GM23338 (cell line): ENCODE measurements around the gene UBE2QL1. TPM values are rescaled to one million over a fixed set of nuclear protein-coding genes. Genes with fewer than 3 reads are reported as not detected.

Experiments
- ATAC-seq: fragments of 200-7000 bp; cut with Tn5 transposase; 3 replicates; pipeline ENCODE4 v1.9.1; 2020
- DNase-seq: peaks from one replicate; pipeline ENCODE4 v3.0.0-alpha.2; 2015; ENCODE audit warnings: low spot score
- H2AFZ ChIP-seq: fragments of 200-600 bp; sonication (generic); 2 replicates; pipeline ENCODE4 v1.8.0; 2016; ENCODE audit warnings: antibody characterized with exemption, mild to moderate bottlenecking, moderate library complexity
- H3F3A ChIP-seq: fragments of 200-600 bp; sonication (generic); replicated peaks from 2 replicates; pipeline ENCODE4 v1.8.0; 2017; ENCODE audit warnings: antibody characterized with exemption, mixed run types, low read depth
- H3K27ac ChIP-seq: fragments of 200-600 bp; sonication (generic); 2 replicates; pipeline ENCODE4 v1.6.1; 2016; ENCODE audit warnings: low read depth
- H3K27me3 ChIP-seq: fragments of 200-600 bp; sonication (generic); 2 replicates; pipeline ENCODE4 v1.8.0; 2016; ENCODE audit warnings: mild to moderate bottlenecking, mixed run types, moderate library complexity; ENCODE audit not compliant: insufficient read depth
- H3K36me3 ChIP-seq: fragments of 200-600 bp; sonication (generic); 2 replicates; pipeline ENCODE4 v1.8.0; 2016; ENCODE audit warnings: mild to moderate bottlenecking; ENCODE audit not compliant: insufficient read depth
- H3K4me1 ChIP-seq: fragments of 200-600 bp; sonication (generic); 2 replicates; pipeline ENCODE4 v1.8.0; 2016; ENCODE audit warnings: mild to moderate bottlenecking, moderate library complexity; ENCODE audit not compliant: insufficient read depth
- H3K4me2 ChIP-seq: fragments of 200-600 bp; sonication (generic); 2 replicates; pipeline ENCODE4 v1.7.1; 2017; ENCODE audit warnings: mixed run types
- H3K4me3 ChIP-seq: fragments of 200-600 bp; sonication (generic); 2 replicates; pipeline ENCODE4 v1.6.1; 2016; ENCODE audit warnings: mixed run types
- H3K79me2 ChIP-seq: fragments of 200-600 bp; sonication (generic); replicated peaks from 2 replicates; pipeline ENCODE4 v1.8.0; 2017; ENCODE audit warnings: mild to moderate bottlenecking; ENCODE audit not compliant: insufficient read depth
- H3K9me2 ChIP-seq: fragments of 200-600 bp; sonication (generic); 2 replicates; pipeline ENCODE4 v1.8.0; 2017; ENCODE audit not compliant: insufficient read depth
- H4K20me1 ChIP-seq: fragments of 200-600 bp; sonication (generic); replicated peaks from 2 replicates; pipeline ENCODE4 v1.8.0; 2017; ENCODE audit warnings: mild to moderate bottlenecking; ENCODE audit not compliant: insufficient read depth
- H3K27ac Mint-ChIP-seq: 2 replicates; pipeline ENCODE4 v1.8.0; 2020; ENCODE audit warnings: inconsistent platforms, mild to moderate bottlenecking, moderate library complexity, mixed read lengths
- H3K27me3 Mint-ChIP-seq: 3 replicates; pipeline ENCODE4 v1.8.0; 2022; ENCODE audit warnings: low read depth, mild to moderate bottlenecking, moderate library complexity, mixed read lengths, inconsistent platforms; ENCODE audit not compliant: insufficient read depth, poor library complexity
- H3K36me3 Mint-ChIP-seq: 3 replicates; pipeline ENCODE4 v1.8.0; 2021; ENCODE audit warnings: low read depth, mild to moderate bottlenecking, inconsistent platforms, moderate library complexity, mixed read lengths
- H3K4me1 Mint-ChIP-seq: 3 replicates; pipeline ENCODE4 v1.8.0; 2020; ENCODE audit warnings: mild to moderate bottlenecking, inconsistent platforms, mixed read lengths
- H3K4me3 Mint-ChIP-seq: 3 replicates; pipeline ENCODE4 v1.8.0; 2021; ENCODE audit warnings: moderate library complexity, mild to moderate bottlenecking, inconsistent platforms, mixed read lengths
- H3K9me3 Mint-ChIP-seq: 3 replicates; pipeline ENCODE4 v1.8.0; 2020; ENCODE audit warnings: moderate library complexity, mild to moderate bottlenecking, inconsistent platforms, mixed read lengths
- CREB1 ChIP-seq: fragments of 250-450 bp; sonication (Bioruptor Pico); IDR thresholded peaks from 2 replicates; pipeline ENCODE4 v1.5.0; 2020; ENCODE audit warnings: low read depth, mild to moderate bottlenecking, moderate library complexity
- EZH2phosphoT487 ChIP-seq: fragments of 200-600 bp; sonication (generic); IDR thresholded peaks from one replicate; pipeline ENCODE4 v1.8.1; 2018; ENCODE audit warnings: antibody characterized with exemption; ENCODE audit not compliant: unreplicated experiment
- JUNB ChIP-seq: IDR thresholded peaks from one replicate; pipeline ENCODE4 v1.6.1; 2016; ENCODE audit warnings: antibody characterized with exemption; ENCODE audit not compliant: unreplicated experiment
- NANOG ChIP-seq: IDR thresholded peaks from 2 replicates; pipeline ENCODE4 v1.6.1; 2016; ENCODE audit warnings: antibody characterized with exemption, borderline replicate concordance
- POLR2AphosphoS5 ChIP-seq: IDR thresholded peaks from 2 replicates; pipeline ENCODE4 v1.6.1; 2016; ENCODE audit warnings: antibody characterized with exemption, low read depth
- ZNF114 ChIP-seq: fragments of 250-450 bp; sonication (Bioruptor Pico); IDR thresholded peaks from 2 replicates; pipeline ENCODE4 v1.5.0; 2020; ENCODE audit warnings: mild to moderate bottlenecking, moderate library complexity
- ZNF331 ChIP-seq: fragments of 250-450 bp; sonication (Bioruptor Pico); IDR thresholded peaks from 2 replicates; pipeline ENCODE4 v1.5.0; 2020; ENCODE audit warnings: low read depth, mild to moderate bottlenecking, moderate library complexity
- polyA plus RNA-seq: library from polyadenylated mRNA; unstranded; fragments of >200 nt; fragmentation: Nextera tagmentation; extraction: Ambion mirVana; gene quantifications from 2 replicates; pipeline ENCODE4 v1.2.1, GENCODE V29; 2016
- total RNA-seq: library from RNA; depleted of rRNA; stranded (reverse); fragments of >200 nt; shearing (Covaris generic); gene quantifications from 2 replicates; pipeline ENCODE4 v1.2.3, GENCODE V29; 2014
- TF ChIP-seq, protein P1 (sequence below): IDR thresholded peaks from one replicate; pipeline ENCODE4 v1.6.1; 2018; ENCODE audit warnings: antibody characterized with exemption; ENCODE audit not compliant: unreplicated experiment
- TF ChIP-seq, protein P2 (sequence below): IDR thresholded peaks from 2 replicates; pipeline ENCODE4 v1.6.1; 2016; ENCODE audit warnings: antibody characterized with exemption
- TF ChIP-seq, protein P3 (sequence below): fragments of 250-450 bp; sonication (Bioruptor Pico); IDR thresholded peaks from 2 replicates; pipeline ENCODE4 v1.5.0; 2020; ENCODE audit warnings: mild to moderate bottlenecking, moderate library complexity
- TF ChIP-seq, protein P4 (sequence below), 2 experiments: fragments of 200-600 bp in 1 of 2; sonication (generic) in 1 of 2; conservative IDR thresholded peaks; 2 replicates each; pipeline versions ENCODE4 v1.5.1 to v1.6.1; 2016 to 2017; ENCODE audit warnings: antibody characterized with exemption in 2 of 2, low read depth in 2 of 2, mild to moderate bottlenecking in 2 of 2, moderate library complexity in 1 of 2

Gene UBE2QL1
- total and polyA plus RNA-seq, 2 experiments from 2014 or later: 0.40 to 0.83 TPM

DNA sequence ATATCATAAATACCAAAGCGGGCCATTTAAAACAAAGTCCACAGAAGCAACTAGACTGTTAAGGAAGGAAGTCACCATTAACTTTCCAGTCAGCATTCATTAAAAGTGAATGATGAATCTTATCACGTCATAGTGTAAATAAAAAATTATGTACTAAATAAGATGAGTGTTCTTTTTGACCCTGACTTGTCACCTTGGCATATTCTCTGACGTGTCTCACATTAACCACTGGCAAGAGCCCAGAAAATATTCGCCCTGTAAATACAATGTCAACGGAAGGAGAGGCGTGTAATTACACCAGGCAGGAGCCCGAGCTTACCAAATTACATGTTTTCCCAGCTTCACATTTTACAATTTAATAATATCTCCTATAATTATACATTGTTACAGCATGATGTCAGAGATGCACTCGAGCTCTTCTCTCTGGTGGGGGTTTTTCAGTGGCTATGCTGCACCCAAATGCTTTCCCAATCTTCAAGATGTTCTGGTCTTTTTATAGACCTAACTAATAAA lies 29.3 kb upstream of the UBE2QL1 start:
- Histone ChIP-seq H2AFZ (no peak overlapping the region), H3K36me3 (no peaks in the 10 kb centered on the region), H3K9me2 (no peaks in the 10 kb centered on the region), H3K27ac (no peak overlapping the region), H3K4me3 (no peak overlapping the region), H3K4me1 (no peaks in the 10 kb centered on the region), H3F3A (no peaks in the 10 kb centered on the region), H4K20me1 (no peaks in the 10 kb centered on the region), H3K27me3 (no peaks in the 10 kb centered on the region), H3K79me2 (no peaks in the 10 kb centered on the region), H3K4me2 (no peak overlapping the region)
- DNase-seq: no peak
- peaks cover 7% of the 10 kb centered on the region for H3K27me3 Mint-ChIP-seq
- no peak overlapping the region for H3K27ac Mint-ChIP-seq
- ATAC-seq: no peak
- no peaks in the 10 kb centered on the region for H3K4me1 Mint-ChIP-seq
- H3K9me3 Mint-ChIP-seq: peaks cover 16% of the 10 kb centered on the region
- no peak overlapping the region for H3K4me3 Mint-ChIP-seq
- H3K36me3 Mint-ChIP-seq: peaks cover 2% of the 10 kb centered on the region; the same call in 1 of the 3 replicates
- TF ChIP-seq ZNF331 (CRISPR knock-in tag) (no peak), CREB1 (no peak), EZH2phosphoT487 (no peak), JUNB (no peak), NANOG (no peak), POLR2AphosphoS5 (no peak), ZNF114 (no peak)
- TF ChIP-seq, protein P1, sequence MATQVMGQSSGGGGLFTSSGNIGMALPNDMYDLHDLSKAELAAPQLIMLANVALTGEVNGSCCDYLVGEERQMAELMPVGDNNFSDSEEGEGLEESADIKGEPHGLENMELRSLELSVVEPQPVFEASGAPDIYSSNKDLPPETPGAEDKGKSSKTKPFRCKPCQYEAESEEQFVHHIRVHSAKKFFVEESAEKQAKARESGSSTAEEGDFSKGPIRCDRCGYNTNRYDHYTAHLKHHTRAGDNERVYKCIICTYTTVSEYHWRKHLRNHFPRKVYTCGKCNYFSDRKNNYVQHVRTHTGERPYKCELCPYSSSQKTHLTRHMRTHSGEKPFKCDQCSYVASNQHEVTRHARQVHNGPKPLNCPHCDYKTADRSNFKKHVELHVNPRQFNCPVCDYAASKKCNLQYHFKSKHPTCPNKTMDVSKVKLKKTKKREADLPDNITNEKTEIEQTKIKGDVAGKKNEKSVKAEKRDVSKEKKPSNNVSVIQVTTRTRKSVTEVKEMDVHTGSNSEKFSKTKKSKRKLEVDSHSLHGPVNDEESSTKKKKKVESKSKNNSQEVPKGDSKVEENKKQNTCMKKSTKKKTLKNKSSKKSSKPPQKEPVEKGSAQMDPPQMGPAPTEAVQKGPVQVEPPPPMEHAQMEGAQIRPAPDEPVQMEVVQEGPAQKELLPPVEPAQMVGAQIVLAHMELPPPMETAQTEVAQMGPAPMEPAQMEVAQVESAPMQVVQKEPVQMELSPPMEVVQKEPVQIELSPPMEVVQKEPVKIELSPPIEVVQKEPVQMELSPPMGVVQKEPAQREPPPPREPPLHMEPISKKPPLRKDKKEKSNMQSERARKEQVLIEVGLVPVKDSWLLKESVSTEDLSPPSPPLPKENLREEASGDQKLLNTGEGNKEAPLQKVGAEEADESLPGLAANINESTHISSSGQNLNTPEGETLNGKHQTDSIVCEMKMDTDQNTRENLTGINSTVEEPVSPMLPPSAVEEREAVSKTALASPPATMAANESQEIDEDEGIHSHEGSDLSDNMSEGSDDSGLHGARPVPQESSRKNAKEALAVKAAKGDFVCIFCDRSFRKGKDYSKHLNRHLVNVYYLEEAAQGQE: no peak
- TF ChIP-seq, protein P2, sequence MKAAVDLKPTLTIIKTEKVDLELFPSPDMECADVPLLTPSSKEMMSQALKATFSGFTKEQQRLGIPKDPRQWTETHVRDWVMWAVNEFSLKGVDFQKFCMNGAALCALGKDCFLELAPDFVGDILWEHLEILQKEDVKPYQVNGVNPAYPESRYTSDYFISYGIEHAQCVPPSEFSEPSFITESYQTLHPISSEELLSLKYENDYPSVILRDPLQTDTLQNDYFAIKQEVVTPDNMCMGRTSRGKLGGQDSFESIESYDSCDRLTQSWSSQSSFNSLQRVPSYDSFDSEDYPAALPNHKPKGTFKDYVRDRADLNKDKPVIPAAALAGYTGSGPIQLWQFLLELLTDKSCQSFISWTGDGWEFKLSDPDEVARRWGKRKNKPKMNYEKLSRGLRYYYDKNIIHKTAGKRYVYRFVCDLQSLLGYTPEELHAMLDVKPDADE: no peak
- TF ChIP-seq, protein P3, sequence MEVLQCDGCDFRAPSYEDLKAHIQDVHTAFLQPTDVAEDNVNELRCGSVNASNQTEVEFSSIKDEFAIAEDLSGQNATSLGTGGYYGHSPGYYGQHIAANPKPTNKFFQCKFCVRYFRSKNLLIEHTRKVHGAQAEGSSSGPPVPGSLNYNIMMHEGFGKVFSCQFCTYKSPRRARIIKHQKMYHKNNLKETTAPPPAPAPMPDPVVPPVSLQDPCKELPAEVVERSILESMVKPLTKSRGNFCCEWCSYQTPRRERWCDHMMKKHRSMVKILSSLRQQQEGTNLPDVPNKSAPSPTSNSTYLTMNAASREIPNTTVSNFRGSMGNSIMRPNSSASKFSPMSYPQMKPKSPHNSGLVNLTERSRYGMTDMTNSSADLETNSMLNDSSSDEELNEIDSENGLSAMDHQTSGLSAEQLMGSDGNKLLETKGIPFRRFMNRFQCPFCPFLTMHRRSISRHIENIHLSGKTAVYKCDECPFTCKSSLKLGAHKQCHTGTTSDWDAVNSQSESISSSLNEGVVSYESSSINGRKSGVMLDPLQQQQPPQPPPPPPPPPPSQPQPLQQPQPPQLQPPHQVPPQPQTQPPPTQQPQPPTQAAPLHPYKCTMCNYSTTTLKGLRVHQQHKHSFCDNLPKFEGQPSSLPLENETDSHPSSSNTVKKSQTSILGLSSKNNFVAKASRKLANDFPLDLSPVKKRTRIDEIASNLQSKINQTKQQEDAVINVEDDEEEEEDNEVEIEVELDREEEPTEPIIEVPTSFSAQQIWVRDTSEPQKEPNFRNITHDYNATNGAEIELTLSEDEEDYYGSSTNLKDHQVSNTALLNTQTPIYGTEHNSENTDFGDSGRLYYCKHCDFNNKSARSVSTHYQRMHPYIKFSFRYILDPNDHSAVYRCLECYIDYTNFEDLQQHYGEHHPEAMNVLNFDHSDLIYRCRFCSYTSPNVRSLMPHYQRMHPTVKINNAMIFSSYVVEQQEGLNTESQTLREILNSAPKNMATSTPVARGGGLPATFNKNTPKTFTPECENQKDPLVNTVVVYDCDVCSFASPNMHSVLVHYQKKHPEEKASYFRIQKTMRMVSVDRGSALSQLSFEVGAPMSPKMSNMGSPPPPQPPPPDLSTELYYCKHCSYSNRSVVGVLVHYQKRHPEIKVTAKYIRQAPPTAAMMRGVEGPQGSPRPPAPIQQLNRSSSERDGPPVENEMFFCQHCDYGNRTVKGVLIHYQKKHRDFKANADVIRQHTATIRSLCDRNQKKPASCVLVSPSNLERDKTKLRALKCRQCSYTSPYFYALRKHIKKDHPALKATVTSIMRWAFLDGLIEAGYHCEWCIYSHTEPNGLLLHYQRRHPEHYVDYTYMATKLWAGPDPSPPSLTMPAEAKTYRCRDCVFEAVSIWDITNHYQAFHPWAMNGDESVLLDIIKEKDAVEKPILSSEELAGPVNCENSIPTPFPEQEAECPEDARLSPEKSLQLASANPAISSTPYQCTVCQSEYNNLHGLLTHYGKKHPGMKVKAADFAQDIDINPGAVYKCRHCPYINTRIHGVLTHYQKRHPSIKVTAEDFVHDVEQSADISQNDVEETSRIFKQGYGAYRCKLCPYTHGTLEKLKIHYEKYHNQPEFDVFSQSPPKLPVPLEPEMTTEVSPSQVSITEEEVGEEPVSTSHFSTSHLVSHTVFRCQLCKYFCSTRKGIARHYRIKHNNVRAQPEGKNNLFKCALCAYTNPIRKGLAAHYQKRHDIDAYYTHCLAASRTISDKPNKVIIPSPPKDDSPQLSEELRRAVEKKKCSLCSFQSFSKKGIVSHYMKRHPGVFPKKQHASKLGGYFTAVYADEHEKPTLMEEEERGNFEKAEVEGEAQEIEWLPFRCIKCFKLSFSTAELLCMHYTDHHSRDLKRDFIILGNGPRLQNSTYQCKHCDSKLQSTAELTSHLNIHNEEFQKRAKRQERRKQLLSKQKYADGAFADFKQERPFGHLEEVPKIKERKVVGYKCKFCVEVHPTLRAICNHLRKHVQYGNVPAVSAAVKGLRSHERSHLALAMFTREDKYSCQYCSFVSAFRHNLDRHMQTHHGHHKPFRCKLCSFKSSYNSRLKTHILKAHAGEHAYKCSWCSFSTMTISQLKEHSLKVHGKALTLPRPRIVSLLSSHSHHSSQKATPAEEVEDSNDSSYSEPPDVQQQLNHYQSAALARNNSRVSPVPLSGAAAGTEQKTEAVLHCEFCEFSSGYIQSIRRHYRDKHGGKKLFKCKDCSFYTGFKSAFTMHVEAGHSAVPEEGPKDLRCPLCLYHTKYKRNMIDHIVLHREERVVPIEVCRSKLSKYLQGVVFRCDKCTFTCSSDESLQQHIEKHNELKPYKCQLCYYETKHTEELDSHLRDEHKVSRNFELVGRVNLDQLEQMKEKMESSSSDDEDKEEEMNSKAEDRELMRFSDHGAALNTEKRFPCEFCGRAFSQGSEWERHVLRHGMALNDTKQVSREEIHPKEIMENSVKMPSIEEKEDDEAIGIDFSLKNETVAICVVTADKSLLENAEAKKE (CRISPR knock-in tag): no peak
- TF ChIP-seq, protein P4, sequence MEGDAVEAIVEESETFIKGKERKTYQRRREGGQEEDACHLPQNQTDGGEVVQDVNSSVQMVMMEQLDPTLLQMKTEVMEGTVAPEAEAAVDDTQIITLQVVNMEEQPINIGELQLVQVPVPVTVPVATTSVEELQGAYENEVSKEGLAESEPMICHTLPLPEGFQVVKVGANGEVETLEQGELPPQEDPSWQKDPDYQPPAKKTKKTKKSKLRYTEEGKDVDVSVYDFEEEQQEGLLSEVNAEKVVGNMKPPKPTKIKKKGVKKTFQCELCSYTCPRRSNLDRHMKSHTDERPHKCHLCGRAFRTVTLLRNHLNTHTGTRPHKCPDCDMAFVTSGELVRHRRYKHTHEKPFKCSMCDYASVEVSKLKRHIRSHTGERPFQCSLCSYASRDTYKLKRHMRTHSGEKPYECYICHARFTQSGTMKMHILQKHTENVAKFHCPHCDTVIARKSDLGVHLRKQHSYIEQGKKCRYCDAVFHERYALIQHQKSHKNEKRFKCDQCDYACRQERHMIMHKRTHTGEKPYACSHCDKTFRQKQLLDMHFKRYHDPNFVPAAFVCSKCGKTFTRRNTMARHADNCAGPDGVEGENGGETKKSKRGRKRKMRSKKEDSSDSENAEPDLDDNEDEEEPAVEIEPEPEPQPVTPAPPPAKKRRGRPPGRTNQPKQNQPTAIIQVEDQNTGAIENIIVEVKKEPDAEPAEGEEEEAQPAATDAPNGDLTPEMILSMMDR (conservative IDR thresholded peaks at IDR 0.05; ENCODE audit: low read depth in 2 of 2): no peak
